Measurements from ENCODE around the gene CLPSL1. TPM values are rescaled to one million over a fixed set of nuclear protein-coding genes. Genes with fewer than 3 reads are reported as not detected.
A peak's percentile ranks its signal among the peaks of the same experiment; 100 is the strongest.

CLPSL1 gene
- total and polyA plus RNA-seq, 2 experiments from 2014 or later = not detected

DNA sequence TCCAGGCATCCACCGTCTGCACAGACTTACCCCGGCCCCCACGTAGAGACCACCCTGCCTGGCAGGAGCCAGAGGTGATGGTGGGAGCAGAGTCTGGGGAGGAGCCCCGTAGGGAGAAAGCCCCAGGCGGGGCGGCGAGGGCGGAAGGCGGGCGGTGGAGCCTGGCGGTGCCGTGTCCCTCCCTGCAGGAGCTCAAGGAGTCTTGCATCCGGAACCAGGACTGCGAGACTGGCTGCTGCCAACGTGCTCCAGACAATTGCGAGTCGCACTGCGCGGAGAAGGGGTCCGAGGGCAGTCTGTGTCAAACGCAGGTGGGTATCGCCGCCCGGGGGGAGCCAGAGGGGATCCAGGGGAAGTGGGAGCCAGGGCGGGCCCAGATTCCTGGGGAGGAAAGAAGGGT, 6.0 kb downstream of the CLPSL1 start:
- H3F3A ChIP-seq (replicated peaks; ENCODE audit: low read depth) = peaks cover 1% of the 10 kb centered on the region; the same call in 1 of the 2 replicates
- TF ChIP-seq CTCF (conservative IDR thresholded peaks at IDR 0.05; ENCODE audit: low read depth in 2 of 2) (no peak), CREB1 (CRISPR knock-in tag; IDR thresholded peaks at IDR 0.05; ENCODE audit: low read depth) (no peak), POLR2AphosphoS5 (IDR thresholded peaks at IDR 0.05; ENCODE audit: low read depth) (no peak), ZNF114 (CRISPR knock-in tag; IDR thresholded peaks at IDR 0.05) (no peak), STAT1 (IDR thresholded peaks at IDR 0.05; ENCODE audit: unreplicated experiment) (no peak), NANOG (IDR thresholded peaks at IDR 0.05; ENCODE audit: borderline replicate concordance) (no peak), ZNF331 (CRISPR knock-in tag; IDR thresholded peaks at IDR 0.05; ENCODE audit: low read depth) (no peak), JUNB (IDR thresholded peaks at IDR 0.05; ENCODE audit: unreplicated experiment) (no peak), EZH2phosphoT487 (IDR thresholded peaks at IDR 0.05; ENCODE audit: unreplicated experiment) (no peak), EZH2 (IDR thresholded peaks at IDR 0.05; ENCODE audit: low read depth, unreplicated experiment) (no peak)
- TF ChIP-seq, protein P1, sequence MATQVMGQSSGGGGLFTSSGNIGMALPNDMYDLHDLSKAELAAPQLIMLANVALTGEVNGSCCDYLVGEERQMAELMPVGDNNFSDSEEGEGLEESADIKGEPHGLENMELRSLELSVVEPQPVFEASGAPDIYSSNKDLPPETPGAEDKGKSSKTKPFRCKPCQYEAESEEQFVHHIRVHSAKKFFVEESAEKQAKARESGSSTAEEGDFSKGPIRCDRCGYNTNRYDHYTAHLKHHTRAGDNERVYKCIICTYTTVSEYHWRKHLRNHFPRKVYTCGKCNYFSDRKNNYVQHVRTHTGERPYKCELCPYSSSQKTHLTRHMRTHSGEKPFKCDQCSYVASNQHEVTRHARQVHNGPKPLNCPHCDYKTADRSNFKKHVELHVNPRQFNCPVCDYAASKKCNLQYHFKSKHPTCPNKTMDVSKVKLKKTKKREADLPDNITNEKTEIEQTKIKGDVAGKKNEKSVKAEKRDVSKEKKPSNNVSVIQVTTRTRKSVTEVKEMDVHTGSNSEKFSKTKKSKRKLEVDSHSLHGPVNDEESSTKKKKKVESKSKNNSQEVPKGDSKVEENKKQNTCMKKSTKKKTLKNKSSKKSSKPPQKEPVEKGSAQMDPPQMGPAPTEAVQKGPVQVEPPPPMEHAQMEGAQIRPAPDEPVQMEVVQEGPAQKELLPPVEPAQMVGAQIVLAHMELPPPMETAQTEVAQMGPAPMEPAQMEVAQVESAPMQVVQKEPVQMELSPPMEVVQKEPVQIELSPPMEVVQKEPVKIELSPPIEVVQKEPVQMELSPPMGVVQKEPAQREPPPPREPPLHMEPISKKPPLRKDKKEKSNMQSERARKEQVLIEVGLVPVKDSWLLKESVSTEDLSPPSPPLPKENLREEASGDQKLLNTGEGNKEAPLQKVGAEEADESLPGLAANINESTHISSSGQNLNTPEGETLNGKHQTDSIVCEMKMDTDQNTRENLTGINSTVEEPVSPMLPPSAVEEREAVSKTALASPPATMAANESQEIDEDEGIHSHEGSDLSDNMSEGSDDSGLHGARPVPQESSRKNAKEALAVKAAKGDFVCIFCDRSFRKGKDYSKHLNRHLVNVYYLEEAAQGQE (IDR thresholded peaks at IDR 0.05; ENCODE audit: unreplicated experiment) = no peak
- no peaks in the 10 kb centered on the region; the same call in 1 of the 2 replicates for H3K9me2 ChIP-seq (ENCODE audit: insufficient read depth)
- H3K27me3 Mint-ChIP-seq (ENCODE audit: insufficient read depth, low read depth, poor library complexity) = peaks cover 2% of the 10 kb centered on the region
- H2AFZ ChIP-seq = peak overlapping the region; percentile 97
- peak; percentile 39 for ATAC-seq
- H4K20me1 ChIP-seq (replicated peaks; ENCODE audit: insufficient read depth) = no peaks in the 10 kb centered on the region
- peaks cover 6% of the 10 kb centered on the region; the same call in 1 of the 2 replicates for H3K4me1 ChIP-seq (ENCODE audit: insufficient read depth)
- H3K79me2 ChIP-seq (replicated peaks; ENCODE audit: insufficient read depth) = no peaks in the 10 kb centered on the region
- peaks cover 13% of the 10 kb centered on the region for H3K4me1 Mint-ChIP-seq
- no peak overlapping the region for H3K27ac ChIP-seq (ENCODE audit: low read depth)
- H3K4me2 ChIP-seq = no peak overlapping the region
- no peaks in the 10 kb centered on the region for H3K36me3 Mint-ChIP-seq (ENCODE audit: low read depth)
- H3K4me3 Mint-ChIP-seq = no peak overlapping the region
- H3K9me3 Mint-ChIP-seq = no peaks in the 10 kb centered on the region
- H3K27me3 ChIP-seq (ENCODE audit: insufficient read depth) = no peaks in the 10 kb centered on the region
- H3K36me3 ChIP-seq (ENCODE audit: insufficient read depth) = no peaks in the 10 kb centered on the region
- H3K27ac Mint-ChIP-seq = no peak overlapping the region
- no peak overlapping the region for H3K4me3 ChIP-seq
- no peak for DNase-seq (ENCODE audit: low spot score)

Measured in GM23338 (cell line).